Upper lobe of left lung (tissue), 6 donors: ENCODE measurements around the gene BCL2. TPM values are rescaled to one million over a fixed set of nuclear protein-coding genes. Genes with fewer than 3 reads are reported as not detected.

ENCODE experiments used
- ATAC-seq, 2 donors: fragments of 200-7000 bp; cut with Tn5 transposase; one replicate each; pipeline ENCODE4 v1.9.1; 2022; ENCODE audit warnings: mild to moderate bottlenecking in 2 of 2, moderate library complexity in 2 of 2; ENCODE audit not compliant: low FRiP score in 2 of 2
- DNase-seq, 2 donors: peaks; one replicate each; pipeline ENCODE4 v3.0.0-alpha.2; 2019 to 2020
- H3K27ac ChIP-seq, 4 donors: fragments of 200-600 bp; sonication (generic); one replicate each; pipeline ENCODE4 v1.5.1; 2016 to 2019
- H3K27me3 ChIP-seq, 4 donors: fragments of 200-600 bp; sonication (generic); one replicate each; pipeline ENCODE4 v1.5.1; 2017 to 2019
- H3K36me3 ChIP-seq, 4 donors: fragments of 200-600 bp; sonication (generic); one replicate each; pipeline ENCODE4 v1.5.1; 2016 to 2019
- H3K4me1 ChIP-seq, 4 donors: fragments of 200-600 bp; sonication (generic); one replicate each; pipeline ENCODE4 v1.5.1; 2018 to 2019
- H3K4me3 ChIP-seq, 4 donors: fragments of 200-600 bp; sonication (generic); one replicate each; pipeline ENCODE4 v1.5.1; 2017 to 2019; ENCODE audit warnings: mild to moderate bottlenecking in 2 of 4, moderate library complexity in 1 of 4
- H3K9me3 ChIP-seq, 4 donors: fragments of 200-600 bp; sonication (generic); one replicate each; pipeline ENCODE4 v1.5.1; 2018 to 2019
- EP300 ChIP-seq, 4 donors: sonication (generic); formaldehyde crosslinking; IDR thresholded peaks; one replicate each; pipeline ENCODE4 v1.5.1; 2017; ENCODE audit warnings: antibody characterized with exemption in 4 of 4, control low read depth in 2 of 4
- POLR2A ChIP-seq, 4 donors: fragments of 450-650 bp; IDR thresholded peaks; one replicate each; pipeline ENCODE4 v1.5.1; 2016 to 2017; ENCODE audit warnings: antibody characterized with exemption in 4 of 4, mild to moderate bottlenecking in 2 of 4
- POLR2AphosphoS5 ChIP-seq, 2 donors: sonication (generic); formaldehyde crosslinking; IDR thresholded peaks; one replicate each; pipeline ENCODE4 v1.5.1; 2017; ENCODE audit warnings: antibody characterized with exemption in 2 of 2
- WGBS, 2 donors: methylation state at CpG; one replicate each; pipeline ENCODE4 v1.1.5; 2017 to 2018; 5-methylcytosine and 5-hydroxymethylcytosine counted together
- total RNA-seq, 6 donors: library from RNA; depleted of rRNA in 4 of 6; stranded (reverse); fragments of >200 nt in 4 of 6; gene quantifications; one replicate each; pipeline versions ENCODE4 v1.1.0 to v1.2.1, GENCODE V29; 2016 to 2021
- TF ChIP-seq, protein P1 (sequence below), 6 experiments: fragments of 450-650 bp in 4 of 6; fragments of 200-600 bp in 2 of 6; sonication (generic) in 2 of 6; IDR thresholded peaks; one replicate each; pipeline ENCODE4 v1.5.1; 2016 to 2019; ENCODE audit warnings: antibody characterized with exemption in 6 of 6
- donor health status: DM: no; HTN: no; CAD: no; lungs with moderate emphysema.
- donor health status: DM: no; HTN: yes; CAD: no; lungs with severe emphysema.

The BCL2 gene
- total RNA-seq, 6 donors from 2014 or later, result 5.9 to 19.9 (median 11.4) TPM

DNA sequence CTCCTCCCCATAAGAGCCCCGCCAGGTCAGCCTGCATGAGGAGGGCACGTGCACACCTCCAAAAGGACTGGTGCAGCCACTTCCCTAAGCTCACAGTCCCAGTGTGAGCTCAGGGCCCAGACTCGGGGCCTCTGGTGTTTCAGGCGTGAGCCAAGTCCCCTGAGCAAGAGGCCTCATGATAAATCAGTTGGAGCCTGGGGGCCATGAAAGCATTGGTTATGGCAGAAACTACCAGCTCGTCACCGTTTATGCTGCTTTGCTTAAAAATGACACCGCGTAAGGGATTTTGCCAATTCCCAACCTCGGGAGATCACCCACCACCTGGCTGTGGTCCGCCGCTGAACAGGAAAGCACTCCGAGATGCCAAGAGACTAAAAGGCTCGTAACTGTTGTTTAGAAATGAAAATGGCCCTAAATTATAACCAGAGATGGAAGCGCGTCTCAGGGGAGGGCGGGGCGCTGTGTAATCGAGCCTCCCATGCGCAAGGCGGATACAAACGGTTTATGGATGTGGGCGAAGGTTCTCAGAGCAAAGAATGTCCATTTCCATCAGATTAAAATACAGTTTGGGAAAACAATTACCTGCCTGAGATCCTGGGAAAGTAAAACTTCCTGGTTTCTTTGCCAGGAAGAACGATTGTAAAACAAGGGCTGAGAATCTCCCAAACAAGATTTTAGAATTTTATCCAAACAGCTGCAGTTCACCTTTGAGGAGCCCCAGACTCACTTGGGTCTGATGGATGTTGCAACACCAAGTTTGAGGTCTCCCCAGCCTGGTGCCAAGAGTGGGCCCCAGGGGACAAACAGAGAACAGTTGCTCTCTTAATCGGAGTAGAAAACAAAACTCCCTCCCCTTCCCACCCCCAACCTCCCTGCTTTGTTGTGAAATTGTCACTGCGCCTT is 141.4 kb downstream of the BCL2 start:
- Histone ChIP-seq H3K36me3 (no peaks in the 10 kb centered on the region), H3K9me3 (no peaks in the 10 kb centered on the region), H3K4me3 (no peak overlapping the region), H3K27ac (no peak overlapping the region), H3K4me1 (peaks cover 0 to 10% (median 0%) of the 10 kb centered on the region in 4 donors), H3K27me3 (no peaks in the 10 kb centered on the region)
- DNase-seq, result no peak
- ATAC-seq, result peak in 1 of 2 donors; percentile 39
- no peak for TF ChIP-seq POLR2AphosphoS5 (IDR thresholded peaks at IDR 0.05)
- no peak for TF ChIP-seq POLR2A (IDR thresholded peaks at IDR 0.05)
- TF ChIP-seq, protein P1, sequence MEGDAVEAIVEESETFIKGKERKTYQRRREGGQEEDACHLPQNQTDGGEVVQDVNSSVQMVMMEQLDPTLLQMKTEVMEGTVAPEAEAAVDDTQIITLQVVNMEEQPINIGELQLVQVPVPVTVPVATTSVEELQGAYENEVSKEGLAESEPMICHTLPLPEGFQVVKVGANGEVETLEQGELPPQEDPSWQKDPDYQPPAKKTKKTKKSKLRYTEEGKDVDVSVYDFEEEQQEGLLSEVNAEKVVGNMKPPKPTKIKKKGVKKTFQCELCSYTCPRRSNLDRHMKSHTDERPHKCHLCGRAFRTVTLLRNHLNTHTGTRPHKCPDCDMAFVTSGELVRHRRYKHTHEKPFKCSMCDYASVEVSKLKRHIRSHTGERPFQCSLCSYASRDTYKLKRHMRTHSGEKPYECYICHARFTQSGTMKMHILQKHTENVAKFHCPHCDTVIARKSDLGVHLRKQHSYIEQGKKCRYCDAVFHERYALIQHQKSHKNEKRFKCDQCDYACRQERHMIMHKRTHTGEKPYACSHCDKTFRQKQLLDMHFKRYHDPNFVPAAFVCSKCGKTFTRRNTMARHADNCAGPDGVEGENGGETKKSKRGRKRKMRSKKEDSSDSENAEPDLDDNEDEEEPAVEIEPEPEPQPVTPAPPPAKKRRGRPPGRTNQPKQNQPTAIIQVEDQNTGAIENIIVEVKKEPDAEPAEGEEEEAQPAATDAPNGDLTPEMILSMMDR (IDR thresholded peaks at IDR 0.05), result no peak
- TF ChIP-seq EP300 (IDR thresholded peaks at IDR 0.05), result no peak
- 75 to 82% methylated on average over 21 to 25 of the region's 25 CpGs for WGBS, 2 donors

DNA sequence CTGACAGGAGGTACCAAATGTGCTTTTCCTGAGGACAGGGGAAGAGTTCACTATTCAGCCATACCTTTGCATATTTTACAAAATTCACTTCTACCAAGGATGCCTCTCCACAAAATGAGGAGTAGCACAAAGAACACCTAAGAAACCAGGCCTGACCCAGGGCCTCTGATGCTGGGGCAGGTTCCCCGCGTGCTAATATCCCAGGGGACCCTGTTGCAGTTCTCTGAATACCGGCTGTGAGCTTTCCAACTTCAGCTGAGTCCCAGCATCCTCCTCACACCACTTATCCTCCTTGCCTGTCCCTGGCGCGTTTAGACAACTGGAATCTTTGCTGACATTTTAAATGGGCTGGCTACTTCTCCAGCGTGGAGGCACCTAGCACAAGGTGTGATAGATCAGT is 142.3 kb downstream of the BCL2 start:
- Histone ChIP-seq H3K4me3 (no peak overlapping the region), H3K27ac (no peak overlapping the region), H3K9me3 (no peaks in the 10 kb centered on the region), H3K27me3 (no peaks in the 10 kb centered on the region), H3K4me1 (peaks cover 0 to 10% (median 0%) of the 10 kb centered on the region in 4 donors), H3K36me3 (no peaks in the 10 kb centered on the region)
- TF ChIP-seq POLR2AphosphoS5 (IDR thresholded peaks at IDR 0.05), result no peak
- no peak for TF ChIP-seq POLR2A (IDR thresholded peaks at IDR 0.05)
- no peak for TF ChIP-seq EP300 (IDR thresholded peaks at IDR 0.05)
- TF ChIP-seq, protein P1 (IDR thresholded peaks at IDR 0.05), result no peak
- DNase-seq (no peak), ATAC-seq (no peak)
- 77 to 97% methylated on average over 6 of the region's 6 CpGs for WGBS, 2 donors

DNA sequence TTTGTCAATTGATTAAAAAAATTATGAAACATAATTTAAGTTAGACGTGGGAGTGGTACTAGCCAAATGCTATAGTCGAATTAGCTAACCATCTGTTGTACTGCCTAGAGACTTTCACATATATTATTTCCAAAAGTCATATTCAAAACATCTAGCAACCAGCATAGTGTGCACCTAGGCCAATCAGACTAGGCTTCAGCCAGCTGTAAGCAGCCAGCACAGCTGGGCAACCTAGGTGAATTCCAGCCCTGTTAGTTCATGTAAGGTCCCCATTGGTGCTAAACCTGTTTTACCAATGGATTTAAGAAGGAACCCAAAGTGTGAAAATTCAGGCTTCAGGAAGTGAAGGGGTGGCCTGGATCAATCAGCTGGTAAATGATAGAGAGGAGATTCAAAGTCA is 144.3 kb downstream of the BCL2 start:
- DNase-seq, result no peak
- Histone ChIP-seq H3K27ac (no peak overlapping the region), H3K36me3 (no peaks in the 10 kb centered on the region), H3K4me3 (no peak overlapping the region), H3K4me1 (peaks cover 0 to 10% (median 0%) of the 10 kb centered on the region in 4 donors), H3K27me3 (no peaks in the 10 kb centered on the region), H3K9me3 (no peaks in the 10 kb centered on the region)
- WGBS, 2 donors, result 89 to 94% methylated on average over 2 of the region's 2 CpGs
- no peak for ATAC-seq
- TF ChIP-seq POLR2AphosphoS5 (IDR thresholded peaks at IDR 0.05) (no peak), EP300 (IDR thresholded peaks at IDR 0.05) (no peak), POLR2A (IDR thresholded peaks at IDR 0.05) (no peak)
- TF ChIP-seq, protein P1 (IDR thresholded peaks at IDR 0.05), result no peak

DNA sequence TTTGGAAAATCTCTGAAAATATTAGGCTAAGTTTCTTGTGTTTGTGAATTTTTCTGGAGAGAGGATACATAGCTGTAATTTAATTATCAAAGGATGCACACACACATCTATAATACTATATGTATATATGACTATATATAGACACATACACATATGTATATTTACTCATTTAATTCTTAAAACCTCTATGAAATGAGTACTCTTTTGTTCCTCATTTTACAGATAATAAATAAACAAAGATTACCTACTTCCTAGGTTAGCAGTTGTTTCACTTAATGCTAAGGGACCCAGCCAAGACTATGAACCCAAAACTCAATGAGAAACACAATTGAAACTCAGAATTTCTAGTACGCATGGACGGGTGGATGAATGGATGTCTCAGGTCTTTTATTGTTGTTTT is 145.6 kb downstream of the BCL2 start:
- H3K27ac ChIP-seq, result no peak overlapping the region
- DNase-seq (no peak), ATAC-seq (no peak)
- H3K36me3 ChIP-seq, result no peaks in the 10 kb centered on the region
- no peak for TF ChIP-seq POLR2AphosphoS5 (IDR thresholded peaks at IDR 0.05)
- no peak for TF ChIP-seq EP300 (IDR thresholded peaks at IDR 0.05)
- TF ChIP-seq, protein P1 (IDR thresholded peaks at IDR 0.05), result no peak
- no peak for TF ChIP-seq POLR2A (IDR thresholded peaks at IDR 0.05)
- WGBS, 2 donors, result 98 to 99% methylated on average over 2 of the region's 2 CpGs
- no peak overlapping the region for H3K4me3 ChIP-seq
- H3K27me3 ChIP-seq, result no peaks in the 10 kb centered on the region
- peaks cover 0 to 9% (median 0%) of the 10 kb centered on the region in 4 donors for H3K4me1 ChIP-seq
- H3K9me3 ChIP-seq, result no peaks in the 10 kb centered on the region
